ENCODE data around the gene NOX5.

NOX5 gene

DNA sequence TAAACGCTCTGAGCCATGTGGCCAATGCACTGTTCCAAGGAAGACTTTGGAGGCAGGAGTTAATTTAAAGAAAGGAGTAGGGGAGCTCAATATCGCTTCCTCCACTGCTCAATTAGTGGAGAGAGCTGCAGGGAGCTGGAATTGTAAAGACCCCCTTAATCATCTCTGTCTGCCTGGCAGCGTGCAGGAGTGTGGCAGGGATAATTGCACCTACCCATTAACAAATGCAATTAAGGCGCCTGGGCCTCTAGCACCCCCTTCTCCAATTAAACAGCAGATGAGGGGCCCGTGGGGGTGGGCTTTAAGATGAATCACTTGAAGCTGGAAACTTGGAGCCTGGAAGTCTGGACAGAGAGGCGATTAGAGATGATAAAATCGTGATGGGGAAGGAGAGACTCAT is 84.3 kb downstream of the NOX5 start:
- Histone ChIP-seq H3K4me2 (ENCODE audit: low read length) (no peak overlapping the region), H4K20me1 (ENCODE audit: insufficient read depth, low read length) (no peaks in the 10 kb centered on the region), H3K9me3 (ENCODE audit: insufficient read depth, low read length) (no peaks in the 10 kb centered on the region), H3K4me1 (ENCODE audit: low read length) (no peaks in the 10 kb centered on the region), H3K27ac (ENCODE audit: low read length) (no peak overlapping the region), H2AFZ (ENCODE audit: low read depth, low read length) (no peak overlapping the region), H3K27me3 (ENCODE audit: low read depth, low read length) (peaks cover 12% of the 10 kb centered on the region), H3K9ac (ENCODE audit: low read length) (no peak overlapping the region), H3K36me3 (replicated peaks; ENCODE audit: low read depth, low read length) (no peaks in the 10 kb centered on the region), H3K4me3 (ENCODE audit: low read length) (no peak overlapping the region), H3K79me2 (ENCODE audit: low read length) (no peaks in the 10 kb centered on the region)
- TF ChIP-seq EZH2phosphoT487 (IDR thresholded peaks at IDR 0.05; ENCODE audit: low read depth), result no peak
- TF ChIP-seq, protein P1, sequence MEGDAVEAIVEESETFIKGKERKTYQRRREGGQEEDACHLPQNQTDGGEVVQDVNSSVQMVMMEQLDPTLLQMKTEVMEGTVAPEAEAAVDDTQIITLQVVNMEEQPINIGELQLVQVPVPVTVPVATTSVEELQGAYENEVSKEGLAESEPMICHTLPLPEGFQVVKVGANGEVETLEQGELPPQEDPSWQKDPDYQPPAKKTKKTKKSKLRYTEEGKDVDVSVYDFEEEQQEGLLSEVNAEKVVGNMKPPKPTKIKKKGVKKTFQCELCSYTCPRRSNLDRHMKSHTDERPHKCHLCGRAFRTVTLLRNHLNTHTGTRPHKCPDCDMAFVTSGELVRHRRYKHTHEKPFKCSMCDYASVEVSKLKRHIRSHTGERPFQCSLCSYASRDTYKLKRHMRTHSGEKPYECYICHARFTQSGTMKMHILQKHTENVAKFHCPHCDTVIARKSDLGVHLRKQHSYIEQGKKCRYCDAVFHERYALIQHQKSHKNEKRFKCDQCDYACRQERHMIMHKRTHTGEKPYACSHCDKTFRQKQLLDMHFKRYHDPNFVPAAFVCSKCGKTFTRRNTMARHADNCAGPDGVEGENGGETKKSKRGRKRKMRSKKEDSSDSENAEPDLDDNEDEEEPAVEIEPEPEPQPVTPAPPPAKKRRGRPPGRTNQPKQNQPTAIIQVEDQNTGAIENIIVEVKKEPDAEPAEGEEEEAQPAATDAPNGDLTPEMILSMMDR (IDR thresholded peaks at IDR 0.05; ENCODE audit: low read depth, low read length), result no peak

DNA sequence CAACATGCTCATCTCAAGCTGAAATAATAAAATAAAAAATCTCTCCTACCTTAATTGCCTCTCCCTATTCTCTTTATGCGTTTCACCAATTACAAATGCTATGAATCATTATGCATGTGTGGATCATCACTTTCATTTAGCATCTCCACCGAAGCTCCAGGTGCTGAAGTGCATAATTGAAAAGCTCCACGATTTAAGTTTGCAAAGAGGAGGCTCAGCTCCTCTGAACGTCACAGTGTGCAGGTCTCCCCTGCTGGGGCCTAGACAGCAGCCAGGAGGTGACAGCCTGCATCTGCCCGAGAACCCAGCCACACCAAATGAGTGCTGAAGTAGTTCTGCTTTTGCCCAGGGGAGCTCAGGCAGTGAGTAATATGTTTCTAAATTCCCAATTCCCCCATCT is 85.4 kb downstream of the NOX5 start:
- TF ChIP-seq, protein P1 (IDR thresholded peaks at IDR 0.05; ENCODE audit: low read depth, low read length), result no peak
- no peak for TF ChIP-seq EZH2phosphoT487 (IDR thresholded peaks at IDR 0.05; ENCODE audit: low read depth)
- Histone ChIP-seq H3K9ac (ENCODE audit: low read length) (no peak overlapping the region), H3K4me3 (ENCODE audit: low read length) (no peak overlapping the region), H3K27me3 (ENCODE audit: low read depth, low read length) (peaks cover 9% of the 10 kb centered on the region), H3K79me2 (ENCODE audit: low read length) (no peaks in the 10 kb centered on the region), H3K9me3 (ENCODE audit: insufficient read depth, low read length) (no peaks in the 10 kb centered on the region), H4K20me1 (ENCODE audit: insufficient read depth, low read length) (no peaks in the 10 kb centered on the region), H3K4me1 (ENCODE audit: low read length) (no peaks in the 10 kb centered on the region), H3K27ac (ENCODE audit: low read length) (no peak overlapping the region), H2AFZ (ENCODE audit: low read depth, low read length) (no peak overlapping the region), H3K36me3 (replicated peaks; ENCODE audit: low read depth, low read length) (no peaks in the 10 kb centered on the region), H3K4me2 (ENCODE audit: low read length) (no peak overlapping the region)

- Histone ChIP-seq H3K4me1 (ENCODE audit: low read length) (no peaks in the 10 kb centered on the region), H2AFZ (ENCODE audit: low read depth, low read length) (no peak overlapping the region), H3K27me3 (ENCODE audit: low read depth, low read length) (peaks cover 4% of the 10 kb centered on the region), H4K20me1 (ENCODE audit: insufficient read depth, low read length) (no peaks in the 10 kb centered on the region), H3K4me2 (ENCODE audit: low read length) (no peak overlapping the region), H3K36me3 (replicated peaks; ENCODE audit: low read depth, low read length) (no peaks in the 10 kb centered on the region), H3K4me3 (ENCODE audit: low read length) (no peak overlapping the region), H3K9ac (ENCODE audit: low read length) (no peak overlapping the region), H3K27ac (ENCODE audit: low read length) (no peak overlapping the region), H3K79me2 (ENCODE audit: low read length) (no peaks in the 10 kb centered on the region), H3K9me3 (ENCODE audit: insufficient read depth, low read length) (no peaks in the 10 kb centered on the region)
- TF ChIP-seq, protein P1 (IDR thresholded peaks at IDR 0.05; ENCODE audit: low read depth, low read length), result no peak
- no peak for TF ChIP-seq EZH2phosphoT487 (IDR thresholded peaks at IDR 0.05; ENCODE audit: low read depth)
Observed at GRCh38 chr15:69100821-69101220, 86.3 kb downstream of the NOX5 start.

- H3K4me2 ChIP-seq (ENCODE audit: low read length), result no peak overlapping the region
- no peak overlapping the region for H3K27ac ChIP-seq (ENCODE audit: low read length)
- TF ChIP-seq, protein P1 (IDR thresholded peaks at IDR 0.05; ENCODE audit: low read depth, low read length), result no peak
- TF ChIP-seq EZH2phosphoT487 (IDR thresholded peaks at IDR 0.05; ENCODE audit: low read depth), result no peak
- no peaks in the 10 kb centered on the region for H3K79me2 ChIP-seq (ENCODE audit: low read length)
- no peak overlapping the region for H2AFZ ChIP-seq (ENCODE audit: low read depth, low read length)
- peaks cover 13% of the 10 kb centered on the region for H3K4me1 ChIP-seq (ENCODE audit: low read length)
- H3K4me3 ChIP-seq (ENCODE audit: low read length), result no peak overlapping the region
- H4K20me1 ChIP-seq (ENCODE audit: insufficient read depth, low read length), result no peaks in the 10 kb centered on the region
- H3K36me3 ChIP-seq (replicated peaks; ENCODE audit: low read depth, low read length), result no peaks in the 10 kb centered on the region
- H3K9ac ChIP-seq (ENCODE audit: low read length), result no peak overlapping the region
- no peaks in the 10 kb centered on the region for H3K9me3 ChIP-seq (ENCODE audit: insufficient read depth, low read length)
- H3K27me3 ChIP-seq (ENCODE audit: low read depth, low read length), result peaks cover 7% of the 10 kb centered on the region; the same call in 1 of the 2 replicates
Observed at GRCh38 chr15:69104050-69104750, 89.7 kb downstream of the NOX5 start.
